OCI-LY1 (cell line): Measurements from ENCODE around the gene TBX4.

Source experiments
- EZH2 ChIP-seq: fragments of 200-600 bp; sonication (generic), shearing (Covaris generic); IDR thresholded peaks from 2 replicates; pipeline ENCODE4 v1.8.0; 2017; ENCODE audit warnings: borderline replicate concordance, mixed run types, mild to moderate bottlenecking, antibody characterized with exemption, low read length, moderate library complexity, mixed read lengths
- TF ChIP-seq, protein P1 (sequence below): fragments of 200-600 bp; sonication (generic), shearing (Covaris generic); IDR thresholded peaks from 2 replicates; pipeline ENCODE4 v1.5.1; 2017; ENCODE audit warnings: mild to moderate bottlenecking, antibody characterized with exemption, low read length, moderate library complexity, mixed read lengths

DNA sequence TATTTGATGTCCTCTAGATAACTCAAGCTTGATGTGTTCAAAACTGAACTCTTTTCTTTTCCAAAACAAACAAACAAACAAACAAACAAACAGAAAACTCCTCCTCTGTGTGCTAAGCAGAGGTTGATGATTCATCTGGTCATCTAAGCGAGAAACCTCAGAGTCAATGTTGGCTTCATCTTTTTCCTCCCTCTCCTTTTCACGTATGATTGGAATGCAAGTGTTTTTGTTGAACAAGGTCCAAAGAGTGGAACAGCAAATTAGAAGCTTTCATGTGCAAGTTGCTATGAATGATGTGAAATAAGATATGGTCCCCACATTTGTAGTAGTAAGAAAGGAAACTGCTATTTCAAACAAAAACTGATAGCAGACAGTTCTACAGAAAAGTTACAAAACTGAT lies 52.5 kb downstream of the TBX4 start:
- TF ChIP-seq, protein P1, sequence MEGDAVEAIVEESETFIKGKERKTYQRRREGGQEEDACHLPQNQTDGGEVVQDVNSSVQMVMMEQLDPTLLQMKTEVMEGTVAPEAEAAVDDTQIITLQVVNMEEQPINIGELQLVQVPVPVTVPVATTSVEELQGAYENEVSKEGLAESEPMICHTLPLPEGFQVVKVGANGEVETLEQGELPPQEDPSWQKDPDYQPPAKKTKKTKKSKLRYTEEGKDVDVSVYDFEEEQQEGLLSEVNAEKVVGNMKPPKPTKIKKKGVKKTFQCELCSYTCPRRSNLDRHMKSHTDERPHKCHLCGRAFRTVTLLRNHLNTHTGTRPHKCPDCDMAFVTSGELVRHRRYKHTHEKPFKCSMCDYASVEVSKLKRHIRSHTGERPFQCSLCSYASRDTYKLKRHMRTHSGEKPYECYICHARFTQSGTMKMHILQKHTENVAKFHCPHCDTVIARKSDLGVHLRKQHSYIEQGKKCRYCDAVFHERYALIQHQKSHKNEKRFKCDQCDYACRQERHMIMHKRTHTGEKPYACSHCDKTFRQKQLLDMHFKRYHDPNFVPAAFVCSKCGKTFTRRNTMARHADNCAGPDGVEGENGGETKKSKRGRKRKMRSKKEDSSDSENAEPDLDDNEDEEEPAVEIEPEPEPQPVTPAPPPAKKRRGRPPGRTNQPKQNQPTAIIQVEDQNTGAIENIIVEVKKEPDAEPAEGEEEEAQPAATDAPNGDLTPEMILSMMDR, result no peak
- TF ChIP-seq EZH2, result no peak
